D721Med (cell line): ENCODE data around the gene FAM53B.

Experiments
- DNase-seq: peaks from one replicate; pipeline ENCODE4 v3.0.0; 2011; ENCODE audit warnings: low spot score; ENCODE audit not compliant: insufficient read length
- FAIRE-seq: peaks from 2 replicates; lab custom pipeline; 2011; peaks lifted over from hg19 to GRCh38; lab: Jason Lieb, UNC
- CTCF ChIP-seq: IDR thresholded peaks from 2 replicates; pipeline ENCODE4 v1.5.1; 2012; ENCODE audit warnings: mild to moderate bottlenecking, control low read depth; ENCODE audit not compliant: insufficient read depth; ENCODE audit errors: missing control alignments

Gene FAM53B

GRCh38 chr10:124605856-124606812 lies 138.0 kb downstream of the FAM53B start:
- FAIRE-seq, result no peak
- DNase-seq, result no peak
- TF ChIP-seq CTCF, result no peak

GRCh38 chr10:124605481-124605855 lies 138.7 kb downstream of the FAM53B start:
- DNase-seq, result no peak
- no peak for FAIRE-seq
- no peak for TF ChIP-seq CTCF

- no peak for DNase-seq
- no peak for TF ChIP-seq CTCF
- FAIRE-seq, result no peak
These were observed 139.2 kb downstream of the FAM53B start for GRCh38 chr10:124605001-124605370.

GRCh38 chr10:124604214-124605000 lies 139.8 kb downstream of the FAM53B start:
- FAIRE-seq, result no peak
- no peak for DNase-seq
- no peak for TF ChIP-seq CTCF

GRCh38 chr10:124603376-124604213 lies 140.6 kb downstream of the FAM53B start:
- TF ChIP-seq CTCF, result no peak
- DNase-seq (no peak), FAIRE-seq (no peak)

- no peak for FAIRE-seq
- TF ChIP-seq CTCF, result no peak
- DNase-seq, result no peak
These were observed 141.4 kb downstream of the FAM53B start for GRCh38 chr10:124602646-124603365.
